T-cell (primary cell): Measurements from ENCODE around the gene MAOA. TPM values are rescaled to one million over a fixed set of nuclear protein-coding genes. Genes with fewer than 3 reads are reported as not detected.
"Not testable (repeated sequence)": the region's sequence is repeated elsewhere in the genome, so short reads cannot be mapped to it uniquely, and the experiment has no call there.

ENCODE experiments used
- ATAC-seq, 4 experiments: fragments of 200-7000 bp in 3 of 4; fragments of 150-1000 bp in 1 of 4; cut with Tn5 transposase; replicated peaks in 1 of 4; 1 replicate in 3 of 4; 2 replicates in 1 of 4; pipeline ENCODE4 v1.10.0; 2021; ENCODE audit warnings: moderate library complexity in 3 of 4, mild to moderate bottlenecking in 2 of 4, moderate number of reproducible peaks in 1 of 4
- CTCF ChIA-PET, 2 donors: fragments of 300-600 bp; sonication (Branson Sonifier 250); formaldehyde crosslinking; loops; one replicate each; lab custom pipeline; 2022; ENCODE audit warnings: antibody characterized with exemption in 2 of 2; lab: Charles Lee
- POLR2A ChIA-PET, 2 donors: fragments of 300-600 bp; sonication (Branson Sonifier 250); formaldehyde crosslinking; loops; one replicate each; lab custom pipeline; 2022; ENCODE audit warnings: antibody characterized with exemption in 2 of 2; lab: Charles Lee
- DNase-seq, 35 experiments: peaks; one replicate each; pipeline versions ENCODE4 v3.0.0 to v3.0.0-alpha.2; 2013 to 2023
- H3K27ac ChIP-seq: one replicate; pipeline ENCODE4 v1.5.1; 2013; ENCODE audit warnings: low read length
- H3K27me3 ChIP-seq, 2 experiments: replicated peaks in 1 of 2; 1 replicate in 1 of 2; 2 replicates in 1 of 2; pipeline versions ENCODE4 v1.6.1 to v1.7.0; 2013; ENCODE audit warnings: low read length in 1 of 2, mixed read lengths in 1 of 2; ENCODE audit not compliant: control insufficient read depth in 2 of 2, insufficient read depth in 2 of 2; ENCODE audit errors: extremely low read depth in 1 of 2
- H3K36me3 ChIP-seq, 2 donors: 1 replicate in 1 of 2; 2 replicates in 1 of 2; pipeline versions ENCODE4 v1.6.1 to v1.7.0; 2013; ENCODE audit warnings: low read length in 1 of 2; ENCODE audit not compliant: control insufficient read depth in 2 of 2, insufficient read depth in 1 of 2; ENCODE audit errors: extremely low read depth in 1 of 2
- H3K4me1 ChIP-seq, 2 experiments: 1 replicate in 1 of 2; 2 replicates in 1 of 2; pipeline versions ENCODE4 v1.6.1 to v1.7.0; 2013; ENCODE audit warnings: low read length in 2 of 2, mixed read lengths in 1 of 2; ENCODE audit not compliant: insufficient read depth in 2 of 2, control insufficient read depth in 1 of 2; ENCODE audit errors: extremely low read depth in 1 of 2
- H3K4me3 ChIP-seq, 2 donors: 1 replicate in 1 of 2; 2 replicates in 1 of 2; pipeline versions ENCODE4 v1.5.1 to v1.7.0; 2013; ENCODE audit warnings: mild to moderate bottlenecking in 2 of 2, low read length in 1 of 2, moderate library complexity in 1 of 2; ENCODE audit not compliant: control insufficient read depth in 1 of 2; ENCODE audit errors: extremely low read depth in 1 of 2
- H3K9me3 ChIP-seq: 2 replicates; pipeline ENCODE4 v1.7.0; 2013
- H3K27ac Mint-ChIP-seq, 2 donors: one replicate each; pipeline ENCODE4 v1.8.0; 2020 to 2021; ENCODE audit warnings: mild to moderate bottlenecking in 2 of 2, mixed read lengths in 2 of 2
- H3K27me3 Mint-ChIP-seq, 2 donors: one replicate each; pipeline ENCODE4 v1.8.0; 2021 to 2022; ENCODE audit warnings: mixed read lengths in 2 of 2
- H3K36me3 Mint-ChIP-seq: one replicate; pipeline ENCODE4 v1.8.0; 2021; ENCODE audit warnings: mixed read lengths
- H3K4me1 Mint-ChIP-seq, 3 donors: one replicate each; pipeline ENCODE4 v1.8.0; 2020 to 2022; ENCODE audit warnings: mixed read lengths in 3 of 3, mild to moderate bottlenecking in 1 of 3
- H3K4me3 Mint-ChIP-seq, 3 donors: one replicate each; pipeline ENCODE4 v1.8.0; 2020 to 2022; ENCODE audit warnings: mild to moderate bottlenecking in 3 of 3, mixed read lengths in 3 of 3, moderate library complexity in 3 of 3
- H3K9me3 Mint-ChIP-seq, 3 donors: one replicate each; pipeline ENCODE4 v1.8.0; 2020 to 2022; ENCODE audit warnings: mixed read lengths in 3 of 3
- WGBS: methylation state at CpG from one replicate; pipeline ENCODE4 v1.1.5; 2013; ENCODE audit warnings: missing lambda C conversion rate; ENCODE audit not compliant: insufficient coverage; 5-methylcytosine and 5-hydroxymethylcytosine counted together
- total RNA-seq, 35 experiments: library from RNA in 6 of 35; stranded (reverse) in 6 of 35; fragments of 120-200 nt in 1 of 35; gene quantifications; one replicate each; pipeline versions ENCODE4 v1.2.1 to v1.2.4 and lab custom pipeline; 2013 to 2026

Gene MAOA
- total RNA-seq (under 1 TPM in 4 of 5 donors, not detected in 1; 0.08 to 0.55 (median 0.37) TPM), total RNA-seq (lab: John Stamatoyannopoulos, UW) (0 to 4.2 (median 0.30) reads per million in 29 experiments)
- 0.29 TPM for total RNA-seq (2013)

- Mint-ChIP-seq H3K4me3 (peak within 1 kb of the TSS; percentile 82 to 89 (median 86)), H3K9me3 (no peaks in the 10 kb centered on the region), H3K27ac (peak within 1 kb of the TSS; percentile 36 to 41), H3K36me3 (no peaks in the 10 kb centered on the region), H3K4me1 (peaks cover 4 to 12% (median 9%) of the 10 kb centered on the region in 3 donors), H3K27me3 (peaks cover 2 to 13% of the 10 kb centered on the region in 2 donors)
- ATAC-seq = no peak
- Histone ChIP-seq H3K27me3 (peaks cover 0 to 13% of the 10 kb centered on the region in 2 experiments), H3K36me3 (no peaks in the 10 kb centered on the region), H3K4me1 (peaks cover 0 to 15% of the 10 kb centered on the region in 2 experiments), H3K27ac (no peak within 1 kb of the TSS), H3K4me3 (peak within 1 kb of the TSS; percentile 70 to 75), H3K9me3 (no peaks in the 10 kb centered on the region)
- WGBS = 15% methylated on average over 4 of the region's 29 CpGs
- CTCF ChIA-PET = no interaction called here
- POLR2A ChIA-PET = no interaction called here
- DNase-seq = peak in 20 of 35 experiments; percentile 1 to 41 (median 10)
These were observed at the start of gene MAOA for GRCh38 chrX:43656005-43656494. TSS of gene MAOA (plus strand) at chrX:43656299. CDS start at chrX:43656342, 43 bp downstream.

GRCh38 chrX:43612400-43612799, 43.7 kb upstream of the MAOA start:
- Histone ChIP-seq H3K4me3 (no peak overlapping the region), H3K27me3 (peaks cover 0 to 2% of the 10 kb centered on the region in 2 experiments), H3K9me3 (no peaks in the 10 kb centered on the region), H3K36me3 (no peaks in the 10 kb centered on the region), H3K4me1 (no peaks in the 10 kb centered on the region), H3K27ac (no peak overlapping the region)
- H3K9me3 Mint-ChIP-seq = no peaks in the 10 kb centered on the region
- H3K27ac Mint-ChIP-seq = no peak overlapping the region
- POLR2A ChIA-PET = no interaction called here
- CTCF ChIA-PET = no interaction called here
- peaks cover 14 to 37% of the 10 kb centered on the region in 2 donors for H3K27me3 Mint-ChIP-seq
- no peaks in the 10 kb centered on the region for H3K36me3 Mint-ChIP-seq
- no peaks in the 10 kb centered on the region for H3K4me1 Mint-ChIP-seq
- DNase-seq = no peak
- no peak for ATAC-seq
- H3K4me3 Mint-ChIP-seq = no peak overlapping the region

DNA sequence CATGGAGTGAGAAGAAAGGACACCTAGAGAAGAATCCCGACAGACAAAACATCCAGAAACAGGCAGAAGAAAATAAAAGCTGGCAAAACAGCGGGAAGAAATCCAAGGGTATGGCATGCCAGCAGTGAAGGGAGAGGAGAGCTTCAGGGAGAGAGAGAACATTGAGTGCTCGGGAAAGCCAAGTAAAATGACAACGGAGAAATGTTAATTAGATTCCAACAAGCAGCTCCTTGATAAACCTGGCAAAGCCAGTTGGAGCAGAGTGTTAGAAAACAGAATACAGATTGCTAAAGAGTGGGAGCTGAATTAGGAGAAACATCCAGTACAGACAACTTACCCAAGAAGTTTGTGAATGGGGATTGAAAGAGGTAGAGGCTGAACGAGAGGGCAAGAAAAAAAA, 40.4 kb upstream of the MAOA start:
- ChIA-PET CTCF (no interaction called here), POLR2A (no interaction called here)
- Mint-ChIP-seq H3K9me3 (no peaks in the 10 kb centered on the region), H3K36me3 (no peaks in the 10 kb centered on the region), H3K27ac (no peak overlapping the region), H3K27me3 (peaks cover 14 to 31% of the 10 kb centered on the region in 2 donors), H3K4me3 (no peak overlapping the region), H3K4me1 (no peaks in the 10 kb centered on the region)
- peaks cover 0 to 2% of the 10 kb centered on the region in 2 experiments for H3K27me3 ChIP-seq
- no peaks in the 10 kb centered on the region for H3K36me3 ChIP-seq
- H3K27ac ChIP-seq = no peak overlapping the region
- no peak overlapping the region for H3K4me3 ChIP-seq
- no peak for ATAC-seq
- H3K9me3 ChIP-seq = no peaks in the 10 kb centered on the region
- no peak for DNase-seq
- H3K4me1 ChIP-seq = no peaks in the 10 kb centered on the region
- WGBS = no CpG with 5 or more reads among the region's 5 CpGs

DNA sequence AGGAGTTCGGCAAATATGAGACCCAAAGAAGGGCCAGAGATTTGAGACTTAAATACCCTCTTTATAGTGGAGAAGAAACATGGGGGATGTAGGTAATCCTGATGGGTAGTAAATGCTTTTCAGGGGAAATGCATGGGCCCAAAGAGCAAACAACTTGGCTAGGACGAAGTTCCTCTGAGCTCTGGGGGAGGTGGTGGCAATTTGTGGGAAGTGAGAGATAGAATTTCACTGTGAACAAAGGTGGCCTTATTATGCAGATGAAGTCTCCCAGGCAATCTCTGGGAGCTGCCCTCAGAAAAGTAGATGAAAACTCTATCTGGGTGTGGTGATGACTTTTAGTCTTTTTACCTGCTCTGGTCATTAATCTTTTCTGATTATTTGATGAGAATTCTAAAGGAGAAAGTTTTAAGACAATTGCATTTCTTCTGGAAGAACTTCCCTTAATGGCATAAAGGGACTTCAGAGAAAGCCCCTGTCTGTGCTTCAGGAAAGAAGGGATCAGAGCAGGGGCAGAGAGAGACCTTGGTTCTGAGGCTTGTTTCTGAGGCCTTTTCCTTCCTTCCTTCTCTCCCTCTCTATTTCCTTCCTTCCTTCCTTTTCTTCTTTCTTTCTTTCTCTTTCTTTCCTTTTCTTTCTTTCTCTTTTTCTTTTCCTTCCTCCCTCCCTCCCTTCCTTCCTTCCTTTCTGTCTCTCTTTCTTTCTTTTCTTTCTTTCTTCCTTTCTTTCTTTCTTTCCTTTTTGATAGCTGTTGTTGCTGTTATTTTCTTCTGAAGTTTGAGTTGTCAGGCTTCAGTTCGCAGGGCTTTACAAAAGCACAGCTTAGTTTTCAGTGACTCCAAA, 37.5 kb upstream of the MAOA start:
- Mint-ChIP-seq H3K27ac (no peak overlapping the region), H3K27me3 (peaks cover 14 to 29% of the 10 kb centered on the region in 2 donors), H3K9me3 (no peaks in the 10 kb centered on the region), H3K4me1 (no peaks in the 10 kb centered on the region), H3K36me3 (no peaks in the 10 kb centered on the region), H3K4me3 (no peak overlapping the region)
- Histone ChIP-seq H3K27ac (no peak overlapping the region), H3K4me3 (no peak overlapping the region), H3K9me3 (no peaks in the 10 kb centered on the region), H3K36me3 (no peaks in the 10 kb centered on the region), H3K27me3 (no peaks in the 10 kb centered on the region), H3K4me1 (no peaks in the 10 kb centered on the region)
- 83% methylated on average over 1 of the region's 3 CpGs for WGBS
- DNase-seq (no peak), ATAC-seq (no peak)
- ChIA-PET CTCF (interaction anchor here in 1 of 2 donors (0.7 kb wide), 1 partner anchor 90 kb away, joined by 5 read pairs; no protein-coding TSS in a partner anchor), POLR2A (no interaction called here)

DNA sequence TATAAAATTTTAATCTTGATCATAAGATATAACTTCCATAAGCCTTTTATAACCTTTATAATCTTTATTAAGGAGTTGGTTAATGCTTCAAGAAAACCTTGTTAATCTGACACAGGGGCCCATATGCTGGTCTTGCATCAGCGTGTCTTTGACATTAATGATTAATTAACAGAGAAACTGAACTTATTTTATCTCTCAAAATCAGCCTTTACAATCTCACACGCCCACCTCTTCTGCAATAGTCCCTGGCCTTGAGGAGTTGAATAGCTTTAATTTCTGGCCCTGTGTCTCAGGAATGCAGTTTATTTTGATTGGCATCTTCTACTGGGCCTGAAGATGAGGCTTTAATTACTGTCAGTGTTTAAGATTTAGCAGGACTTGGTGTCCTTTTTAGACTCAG, 36.2 kb upstream of the MAOA start:
- H3K27me3 ChIP-seq, POLR2A ChIA-PET, H3K9me3 ChIP-seq, H3K4me3 ChIP-seq, H3K4me3 Mint-ChIP-seq, CTCF ChIA-PET, H3K4me1 Mint-ChIP-seq, H3K36me3 ChIP-seq, DNase-seq, H3K4me1 ChIP-seq, H3K27ac ChIP-seq, H3K9me3 Mint-ChIP-seq, H3K27ac Mint-ChIP-seq, H3K36me3 Mint-ChIP-seq, ATAC-seq: not testable (repeated sequence)
- no CpG with 5 or more reads among the region's 2 CpGs for WGBS
- peaks cover 14 to 25% of the 10 kb centered on the region in 2 donors for H3K27me3 Mint-ChIP-seq

- H3K9me3 Mint-ChIP-seq = no peaks in the 10 kb centered on the region
- ATAC-seq = no peak
- CTCF ChIA-PET = no interaction called here
These were observed 29.0 kb upstream of the MAOA start for GRCh38 chrX:43627147-43627546.

More at GRCh38 chrX:43627147-43627546, 29.0 kb upstream of the MAOA start:
- H3K9me3 ChIP-seq = no peaks in the 10 kb centered on the region
- H3K36me3 ChIP-seq = no peaks in the 10 kb centered on the region
- no peak overlapping the region for H3K4me3 Mint-ChIP-seq
- H3K36me3 Mint-ChIP-seq = no peaks in the 10 kb centered on the region
- H3K4me1 ChIP-seq = no peaks in the 10 kb centered on the region
- H3K27me3 Mint-ChIP-seq = peaks cover 5 to 19% of the 10 kb centered on the region in 2 donors
- H3K27ac Mint-ChIP-seq = no peak overlapping the region
- H3K4me3 ChIP-seq = no peak overlapping the region
- no peak for DNase-seq
- POLR2A ChIA-PET = no interaction called here
- no peak overlapping the region for H3K27ac ChIP-seq
- H3K27me3 ChIP-seq = no peaks in the 10 kb centered on the region
- no peaks in the 10 kb centered on the region for H3K4me1 Mint-ChIP-seq
